ENCODE results near the gene FAM89A. TPM values are rescaled to one million over a fixed set of nuclear protein-coding genes. Genes with fewer than 3 reads are reported as not detected.
"Not testable (repeated sequence)": the region's sequence is repeated elsewhere in the genome, so short reads cannot be mapped to it uniquely, and the experiment has no call there.

Gene FAM89A
- total RNA-seq, 8 experiments from 2014 or later = 1.9 to 61.1 (median 5.3) TPM

GRCh38 chr1:230992100-230992774, 47.8 kb downstream of the FAM89A start:
- ATAC-seq (replicated peaks in 6 of 8) = no peak

GRCh38 chr1:230987448-230987847, 52.6 kb downstream of the FAM89A start:
- peak; percentile 19 to 58 (median 48) for ATAC-seq (replicated peaks in 6 of 8)
- 60 to 100% (median 88%) methylated on average over 1 to 3 of the region's 3 CpGs; no CpG with 5 or more reads in 3 of the 10 experiments for WGBS, 10 experiments
- Histone ChIP-seq H3K4me3 (no peak overlapping the region), H3K4me1 (replicated peaks in 1 of 2) (peaks cover 6 to 9% of the 10 kb centered on the region in 2 donors), H3K27ac (no peak overlapping the region)
- in situ Hi-C loops (cut with MboI; ENCODE audit: low pct_unique_long_range_greater_than_20kb in 2 of 9, low sequenced_read_pairs in 9 of 9, unreplicated experiment in 9 of 9) = no loop called here

More at GRCh38 chr1:230992100-230992774, 47.8 kb downstream of the FAM89A start:
- Histone ChIP-seq H3K4me3 (no peak overlapping the region), H3K27ac (no peak overlapping the region), H3K4me1 (replicated peaks in 1 of 2) (no peaks in the 10 kb centered on the region)
- in situ Hi-C loops (cut with MboI; ENCODE audit: low pct_unique_long_range_greater_than_20kb in 2 of 9, low sequenced_read_pairs in 9 of 9, unreplicated experiment in 9 of 9) = no loop called here
- WGBS, 10 experiments = 74 to 100% (median 93%) methylated on average over 2 to 5 of the region's 7 CpGs

DNA sequence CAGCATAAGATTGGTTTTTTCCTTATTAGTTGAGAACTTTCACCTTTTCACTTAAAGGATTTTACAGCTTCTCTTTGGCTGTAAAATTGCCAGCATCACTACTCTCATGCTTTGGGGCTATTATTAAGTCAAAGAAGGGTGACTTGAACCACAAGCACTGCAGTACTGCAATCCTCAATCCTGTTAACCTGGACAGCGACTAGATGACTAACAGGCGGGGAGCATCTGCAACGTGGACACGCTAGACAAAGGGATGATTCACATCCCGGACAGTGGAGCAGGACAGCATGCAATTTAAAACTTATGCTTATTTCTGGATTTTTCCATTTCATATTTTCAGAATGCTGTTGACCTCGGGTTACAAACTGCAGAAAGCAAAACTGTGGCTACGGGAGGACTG, 53.1 kb downstream of the FAM89A start:
- in situ Hi-C loops (cut with MboI; ENCODE audit: low pct_unique_long_range_greater_than_20kb in 2 of 9, low sequenced_read_pairs in 9 of 9, unreplicated experiment in 9 of 9) = no loop called here
- ATAC-seq (replicated peaks in 6 of 8) = peak; percentile 76 to 98 (median 96)
- H3K27ac ChIP-seq = no peak overlapping the region
- H3K4me1 ChIP-seq (replicated peaks in 1 of 2) = peaks cover 6 to 9% of the 10 kb centered on the region in 2 donors
- WGBS, 10 experiments = 2 to 91% (median 74%) methylated on average over 4 to 7 of the region's 7 CpGs; no CpG with 5 or more reads in 2 of the 10 experiments
- no peak overlapping the region for H3K4me3 ChIP-seq

- H3K4me3 ChIP-seq = no peak overlapping the region
- no peak overlapping the region for H3K27ac ChIP-seq
- H3K4me1 ChIP-seq (replicated peaks in 1 of 2) = peaks cover 6 to 9% of the 10 kb centered on the region in 2 donors
- in situ Hi-C loops (cut with MboI; ENCODE audit: low pct_unique_long_range_greater_than_20kb in 2 of 9, low sequenced_read_pairs in 9 of 9, unreplicated experiment in 9 of 9) = no loop called here
- ATAC-seq (replicated peaks in 6 of 8) = no peak
- 88 to 100% (median 97%) methylated on average over 1 to 6 of the region's 6 CpGs; no CpG with 5 or more reads in 2 of the 10 experiments for WGBS, 10 experiments
Observed at GRCh38 chr1:230985711-230986110, 54.3 kb downstream of the FAM89A start.

- peak in 3 of 8 experiments; percentile 7 to 53 (median 39) for ATAC-seq (replicated peaks in 6 of 8)
- H3K27ac ChIP-seq; in situ Hi-C loops (cut with MboI; ENCODE audit: low pct_unique_long_range_greater_than_20kb in 2 of 9, low sequenced_read_pairs in 9 of 9, unreplicated experiment in 9 of 9); H3K4me3 ChIP-seq: not testable (repeated sequence)
- 14 to 83% (median 50%) methylated on average over 1 to 9 of the region's 10 CpGs for WGBS, 10 experiments
- H3K4me1 ChIP-seq (replicated peaks in 1 of 2) = peaks cover 6 to 14% of the 10 kb centered on the region in 2 donors
Observed at GRCh38 chr1:230984622-230985515, 55.2 kb downstream of the FAM89A start.

DNA sequence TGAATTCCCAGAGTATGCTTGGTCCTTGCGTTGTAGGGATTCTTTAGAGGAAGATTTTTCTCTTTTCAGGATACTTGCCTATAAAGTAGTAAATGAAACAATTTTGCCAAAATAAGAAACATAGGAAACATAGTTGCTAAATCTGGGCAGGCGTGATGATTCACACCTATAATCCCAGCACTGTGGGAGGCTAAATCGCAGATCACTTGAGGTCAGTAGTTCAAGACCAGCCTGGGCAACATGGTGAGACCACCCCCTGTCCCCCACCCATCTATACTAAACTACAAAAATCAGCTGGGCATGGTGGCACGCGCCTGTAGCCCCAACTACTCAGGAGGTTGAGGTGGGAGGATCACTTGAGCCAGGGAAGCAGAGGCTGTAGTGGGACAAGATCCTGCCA, 56.2 kb downstream of the FAM89A start:
- no peak for ATAC-seq (replicated peaks in 6 of 8)
- 73 to 100% (median 87%) methylated on average over 1 to 5 of the region's 5 CpGs; no CpG with 5 or more reads in 1 of the 10 experiments for WGBS, 10 experiments
- no peak overlapping the region for H3K27ac ChIP-seq
- H3K4me3 ChIP-seq = no peak overlapping the region
- in situ Hi-C loops (cut with MboI; ENCODE audit: low pct_unique_long_range_greater_than_20kb in 2 of 9, low sequenced_read_pairs in 9 of 9, unreplicated experiment in 9 of 9) = no loop called here
- peaks cover 6 to 17% of the 10 kb centered on the region in 2 donors for H3K4me1 ChIP-seq (replicated peaks in 1 of 2)

GRCh38 chr1:230982696-230983095, 57.4 kb downstream of the FAM89A start:
- in situ Hi-C loops (cut with MboI; ENCODE audit: low pct_unique_long_range_greater_than_20kb in 2 of 9, low sequenced_read_pairs in 9 of 9, unreplicated experiment in 9 of 9) = no loop called here
- 56 to 90% (median 76%) methylated on average over 1 to 4 of the region's 4 CpGs for WGBS, 10 experiments
- Histone ChIP-seq H3K4me3 (no peak overlapping the region), H3K4me1 (replicated peaks in 1 of 2) (peaks cover 6 to 17% of the 10 kb centered on the region in 2 donors), H3K27ac (no peak overlapping the region)
- ATAC-seq (replicated peaks in 6 of 8) = no peak

DNA sequence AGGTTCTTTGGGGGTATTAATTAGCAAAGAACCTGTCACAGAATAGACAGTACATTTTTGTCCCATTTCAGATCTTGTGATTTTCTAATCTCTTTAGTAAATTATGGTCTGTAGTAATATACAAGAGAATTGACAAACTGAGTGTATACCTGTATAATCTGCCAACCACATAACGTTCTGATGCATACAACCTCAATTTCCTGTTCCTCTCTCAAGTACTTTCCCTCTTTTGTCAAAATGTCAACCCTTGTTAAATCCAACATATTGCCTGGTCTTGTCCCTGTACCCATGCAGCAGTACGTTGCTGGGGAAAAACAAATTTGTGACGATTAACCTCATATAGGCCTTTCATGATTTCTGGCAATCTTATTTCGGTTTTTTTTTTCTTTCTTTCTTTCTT, 60.1 kb downstream of the FAM89A start:
- H3K4me1 ChIP-seq (replicated peaks in 1 of 2) = peaks cover 7 to 20% of the 10 kb centered on the region in 2 donors
- H3K4me3 ChIP-seq = peak overlapping the region; percentile 56 to 93 (median 70)
- no peak overlapping the region for H3K27ac ChIP-seq
- ATAC-seq (replicated peaks in 6 of 8) = no peak
- WGBS, 10 experiments = 67 to 97% (median 86%) methylated on average over 1 to 4 of the region's 4 CpGs; no CpG with 5 or more reads in 1 of the 10 experiments
- in situ Hi-C loops (cut with MboI; ENCODE audit: low pct_unique_long_range_greater_than_20kb in 2 of 9, low sequenced_read_pairs in 9 of 9, unreplicated experiment in 9 of 9) = no loop called here

DNA sequence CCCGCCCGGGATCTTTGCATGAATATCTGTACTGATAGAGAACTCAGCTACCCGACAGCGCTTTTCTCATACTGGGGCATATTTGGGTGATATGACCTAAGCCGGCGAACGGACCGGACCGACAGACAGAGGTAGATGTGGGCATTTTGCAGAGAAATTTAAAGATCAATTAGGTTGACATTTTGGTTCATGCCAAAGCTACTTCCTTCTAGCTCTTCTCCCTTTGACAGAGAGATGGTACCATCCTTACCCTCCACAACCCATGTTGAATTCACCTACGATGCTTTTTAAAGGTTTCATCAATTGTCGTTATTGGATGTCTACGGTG, 60.7 kb downstream of the FAM89A start:
- Histone ChIP-seq H3K4me1 (replicated peaks in 1 of 2) (peaks cover 6 to 17% of the 10 kb centered on the region in 2 donors), H3K27ac (peak overlapping the region; percentile 58 to 77), H3K4me3 (peak overlapping the region; percentile 56 to 93 (median 70))
- 0 to 67% (median 2%) methylated on average over 1 to 12 of the region's 12 CpGs; no CpG with 5 or more reads in 1 of the 10 experiments for WGBS, 10 experiments
- in situ Hi-C loops (cut with MboI; ENCODE audit: low pct_unique_long_range_greater_than_20kb in 2 of 9, low sequenced_read_pairs in 9 of 9, unreplicated experiment in 9 of 9) = no loop called here
- ATAC-seq (replicated peaks in 6 of 8) = no peak

GRCh38 chr1:230978491-230979388, 61.3 kb downstream of the FAM89A start, which contains the start of the genes ARV1 and TTC13:
TSS of gene ARV1 (plus strand) at chr1:230979094. CDS start at chr1:230979106, 12 bp downstream.
TSS of gene TTC13 (minus strand) at chr1:230978861. CDS start at chr1:230978830, 31 bp downstream.
- H3K4me3 ChIP-seq = peak within 1 kb of the TSS; percentile 56 to 93 (median 70)
- 0 to 7% (median 0%) methylated on average over 3 to 17 of the region's 79 CpGs; no CpG with 5 or more reads in 5 of the 10 experiments for WGBS, 10 experiments
- ATAC-seq (replicated peaks in 6 of 8) = peak; percentile 95 to 98 (median 96)
- peak within 1 kb of the TSS; percentile 58 to 77 for H3K27ac ChIP-seq
- H3K4me1 ChIP-seq (replicated peaks in 1 of 2) = peaks cover 6 to 17% of the 10 kb centered on the region in 2 donors
- in situ Hi-C loops (cut with MboI; ENCODE audit: low pct_unique_long_range_greater_than_20kb in 2 of 9, low sequenced_read_pairs in 9 of 9, unreplicated experiment in 9 of 9) = no loop called here

DNA sequence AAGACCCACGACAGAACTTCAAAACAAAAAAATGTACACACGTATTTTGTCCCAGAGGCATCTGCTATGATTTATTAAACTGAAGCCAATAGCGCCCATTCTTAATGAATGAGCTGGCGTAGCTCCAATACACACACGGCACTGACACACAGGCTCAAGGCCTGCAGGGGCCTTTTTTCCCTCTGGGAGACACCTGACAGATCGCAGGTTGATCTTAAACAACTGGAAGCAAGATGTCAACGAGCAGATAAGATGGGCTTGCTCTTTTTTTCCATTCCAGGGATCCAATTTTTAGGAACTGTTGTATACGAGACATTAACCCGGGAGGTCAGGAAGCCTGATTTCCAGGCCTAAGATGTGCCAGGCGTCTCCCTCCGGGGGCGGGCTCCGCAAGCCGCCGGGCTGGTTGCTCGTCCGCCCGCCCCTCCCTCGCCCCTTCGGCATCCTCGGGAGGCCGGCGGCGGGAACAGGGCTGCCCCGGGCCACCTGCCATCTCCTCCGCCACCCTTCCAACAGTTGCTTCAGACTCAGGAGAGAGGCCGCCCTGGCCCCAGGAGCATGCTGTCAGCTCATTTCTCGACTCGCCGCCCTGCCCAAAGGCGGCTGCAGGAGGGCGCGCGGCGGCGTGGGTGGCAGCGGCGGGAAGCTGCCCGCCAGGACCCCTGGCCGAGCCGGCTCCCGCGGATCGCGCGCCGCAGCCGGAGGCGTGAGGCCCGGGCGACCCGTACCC, 62.1 kb downstream of the FAM89A start:
- 0 to 14% (median 4%) methylated on average over 1 to 24 of the region's 52 CpGs; no CpG with 5 or more reads in 3 of the 10 experiments for WGBS, 10 experiments
- Histone ChIP-seq H3K27ac (peak overlapping the region; percentile 46 to 71), H3K4me1 (replicated peaks in 1 of 2) (peaks cover 6 to 17% of the 10 kb centered on the region in 2 donors), H3K4me3 (peak overlapping the region; percentile 54 to 93 (median 70))
- in situ Hi-C loops (cut with MboI; ENCODE audit: low pct_unique_long_range_greater_than_20kb in 2 of 9, low sequenced_read_pairs in 9 of 9, unreplicated experiment in 9 of 9) = no loop called here
- peak; percentile 7 to 28 (median 13) for ATAC-seq (replicated peaks in 6 of 8)

Measured in motor neuron (in vitro differentiated cells).